Ishikawa (cell line): ENCODE data around the gene MBTPS1.

Experiments
- CEBPB ChIP-seq: IDR thresholded peaks from 2 replicates; pipeline ENCODE4 v1.6.1; 2012
- CREB1 ChIP-seq: IDR thresholded peaks from 2 replicates; pipeline ENCODE4 v1.6.1; 2012; ENCODE audit warnings: low read depth
- EGR1 ChIP-seq: IDR thresholded peaks from 2 replicates; pipeline ENCODE4 v1.6.1; 2012
- EP300 ChIP-seq: IDR thresholded peaks from 2 replicates; pipeline ENCODE4 v1.6.1; 2012; ENCODE audit warnings: borderline replicate concordance
- FOXM1 ChIP-seq: IDR thresholded peaks from 2 replicates; pipeline ENCODE4 v1.6.1; 2012; ENCODE audit warnings: low read depth, borderline replicate concordance
- TAF1 ChIP-seq: IDR thresholded peaks from 2 replicates; pipeline ENCODE4 v1.6.1; 2012; ENCODE audit warnings: low read depth, mild to moderate bottlenecking
- TEAD4 ChIP-seq: IDR thresholded peaks from 2 replicates; pipeline ENCODE4 v1.6.1; 2012
- YY1 ChIP-seq: IDR thresholded peaks from 2 replicates; pipeline ENCODE4 v1.6.1; 2012; ENCODE audit warnings: low read depth
- ZBTB7A ChIP-seq: IDR thresholded peaks from 2 replicates; pipeline ENCODE4 v1.6.1; 2012; ENCODE audit warnings: low read depth
- TF ChIP-seq, protein P1 (sequence below): IDR thresholded peaks from 2 replicates; pipeline ENCODE4 v1.6.1; 2012
- TF ChIP-seq, protein P2 (sequence below): IDR thresholded peaks from 2 replicates; pipeline ENCODE4 v1.6.1; 2012; ENCODE audit warnings: low read depth, mild to moderate bottlenecking

DNA sequence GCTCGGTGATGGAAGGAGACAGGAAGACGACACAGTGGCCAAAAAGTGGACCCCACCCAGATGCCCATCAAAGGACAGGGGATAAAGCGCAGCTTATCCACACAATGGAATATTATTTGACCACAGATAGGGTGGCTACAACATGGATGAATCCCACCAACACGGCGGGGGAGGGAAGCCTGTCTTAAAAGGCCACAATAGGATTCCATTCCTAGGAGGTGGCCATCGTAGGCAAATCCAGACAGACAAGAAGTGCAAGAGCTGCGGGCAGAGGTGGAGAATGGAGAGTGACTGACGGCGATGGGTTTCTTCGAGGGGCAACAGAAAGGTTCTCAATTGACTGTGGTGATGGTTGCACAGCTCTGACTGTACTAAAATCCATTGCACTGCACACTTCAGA, 90.1 kb downstream of the MBTPS1 start:
- no peak for TF ChIP-seq FOXM1
- TF ChIP-seq YY1: no peak
- TF ChIP-seq CEBPB: no peak
- TF ChIP-seq TAF1: no peak
- no peak for TF ChIP-seq EP300
- TF ChIP-seq, protein P1, sequence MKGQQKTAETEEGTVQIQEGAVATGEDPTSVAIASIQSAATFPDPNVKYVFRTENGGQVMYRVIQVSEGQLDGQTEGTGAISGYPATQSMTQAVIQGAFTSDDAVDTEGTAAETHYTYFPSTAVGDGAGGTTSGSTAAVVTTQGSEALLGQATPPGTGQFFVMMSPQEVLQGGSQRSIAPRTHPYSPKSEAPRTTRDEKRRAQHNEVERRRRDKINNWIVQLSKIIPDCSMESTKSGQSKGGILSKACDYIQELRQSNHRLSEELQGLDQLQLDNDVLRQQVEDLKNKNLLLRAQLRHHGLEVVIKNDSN: no peak
- no peak for TF ChIP-seq EGR1
- TF ChIP-seq, protein P2, sequence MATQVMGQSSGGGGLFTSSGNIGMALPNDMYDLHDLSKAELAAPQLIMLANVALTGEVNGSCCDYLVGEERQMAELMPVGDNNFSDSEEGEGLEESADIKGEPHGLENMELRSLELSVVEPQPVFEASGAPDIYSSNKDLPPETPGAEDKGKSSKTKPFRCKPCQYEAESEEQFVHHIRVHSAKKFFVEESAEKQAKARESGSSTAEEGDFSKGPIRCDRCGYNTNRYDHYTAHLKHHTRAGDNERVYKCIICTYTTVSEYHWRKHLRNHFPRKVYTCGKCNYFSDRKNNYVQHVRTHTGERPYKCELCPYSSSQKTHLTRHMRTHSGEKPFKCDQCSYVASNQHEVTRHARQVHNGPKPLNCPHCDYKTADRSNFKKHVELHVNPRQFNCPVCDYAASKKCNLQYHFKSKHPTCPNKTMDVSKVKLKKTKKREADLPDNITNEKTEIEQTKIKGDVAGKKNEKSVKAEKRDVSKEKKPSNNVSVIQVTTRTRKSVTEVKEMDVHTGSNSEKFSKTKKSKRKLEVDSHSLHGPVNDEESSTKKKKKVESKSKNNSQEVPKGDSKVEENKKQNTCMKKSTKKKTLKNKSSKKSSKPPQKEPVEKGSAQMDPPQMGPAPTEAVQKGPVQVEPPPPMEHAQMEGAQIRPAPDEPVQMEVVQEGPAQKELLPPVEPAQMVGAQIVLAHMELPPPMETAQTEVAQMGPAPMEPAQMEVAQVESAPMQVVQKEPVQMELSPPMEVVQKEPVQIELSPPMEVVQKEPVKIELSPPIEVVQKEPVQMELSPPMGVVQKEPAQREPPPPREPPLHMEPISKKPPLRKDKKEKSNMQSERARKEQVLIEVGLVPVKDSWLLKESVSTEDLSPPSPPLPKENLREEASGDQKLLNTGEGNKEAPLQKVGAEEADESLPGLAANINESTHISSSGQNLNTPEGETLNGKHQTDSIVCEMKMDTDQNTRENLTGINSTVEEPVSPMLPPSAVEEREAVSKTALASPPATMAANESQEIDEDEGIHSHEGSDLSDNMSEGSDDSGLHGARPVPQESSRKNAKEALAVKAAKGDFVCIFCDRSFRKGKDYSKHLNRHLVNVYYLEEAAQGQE: no peak
- TF ChIP-seq CREB1: no peak
- TF ChIP-seq ZBTB7A: no peak
- TF ChIP-seq TEAD4: no peak
